ENCODE data around the gene IFNAR1. TPM values are rescaled to one million over a fixed set of nuclear protein-coding genes. Genes with fewer than 3 reads are reported as not detected.

IFNAR1 gene
- total and polyA plus RNA-seq, 9 of the 15 experiments (the other 6 are each of a cell fraction or from before 2014, with no cell fraction given) = 8.6 to 31.8 (median 14.8) TPM

DNA sequence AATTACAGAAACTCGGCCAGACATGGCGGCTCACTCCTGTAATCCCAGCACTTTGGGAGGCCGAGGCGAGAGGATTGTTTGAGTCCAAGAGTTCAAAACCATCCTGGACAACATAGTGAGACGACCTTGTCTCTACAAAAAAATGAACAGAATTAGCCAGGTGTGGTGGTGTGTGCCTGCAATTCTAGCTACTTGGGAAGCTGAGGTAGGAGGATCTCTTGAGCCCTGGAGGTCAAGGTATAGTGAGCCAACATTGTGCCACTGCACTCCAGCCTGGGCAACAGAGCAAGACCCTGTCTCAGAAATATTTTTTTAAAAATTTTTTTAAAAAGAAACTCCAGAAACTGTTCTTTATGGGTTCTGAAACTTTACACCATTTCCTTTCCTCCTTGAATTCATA lies 40.1 kb downstream of the IFNAR1 start:
- POLR2A ChIA-PET = interaction anchor here (1.7 kb wide), 1 partner anchor 10 kb away, joined by 5 read pairs; no protein-coding TSS in a partner anchor
- H3K4me2 ChIP-seq (ENCODE audit: insufficient read depth, low read length) = no peak overlapping the region
- in situ Hi-C loops (cut with MboI) = no loop called here

More for the DNA sequence above, 40.1 kb downstream of the IFNAR1 start:
- no peak for DNase-seq (ENCODE audit: extremely low read depth in 1 of 4, low spot score in 3 of 4)
- no peak for FAIRE-seq
- H4K20me1 ChIP-seq (replicated peaks; ENCODE audit: control insufficient read depth, insufficient read depth, low read length) = no peaks in the 10 kb centered on the region
- no peak overlapping the region for H3K9ac ChIP-seq (ENCODE audit: insufficient read depth in 1 of 2, low read depth in 2 of 2, low read length in 2 of 2)
- TF ChIP-seq, protein P1, sequence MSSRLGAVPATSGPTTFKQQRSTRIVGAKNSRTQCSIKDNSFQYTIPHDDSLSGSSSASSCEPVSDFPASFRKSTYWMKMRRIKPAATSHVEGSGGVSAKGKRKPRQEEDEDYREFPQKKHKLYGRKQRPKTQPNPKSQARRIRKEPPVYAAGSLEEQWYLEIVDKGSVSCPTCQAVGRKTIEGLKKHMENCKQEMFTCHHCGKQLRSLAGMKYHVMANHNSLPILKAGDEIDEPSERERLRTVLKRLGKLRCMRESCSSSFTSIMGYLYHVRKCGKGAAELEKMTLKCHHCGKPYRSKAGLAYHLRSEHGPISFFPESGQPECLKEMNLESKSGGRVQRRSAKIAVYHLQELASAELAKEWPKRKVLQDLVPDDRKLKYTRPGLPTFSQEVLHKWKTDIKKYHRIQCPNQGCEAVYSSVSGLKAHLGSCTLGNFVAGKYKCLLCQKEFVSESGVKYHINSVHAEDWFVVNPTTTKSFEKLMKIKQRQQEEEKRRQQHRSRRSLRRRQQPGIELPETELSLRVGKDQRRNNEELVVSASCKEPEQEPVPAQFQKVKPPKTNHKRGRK (tag; IDR thresholded peaks at IDR 0.05) = 0 out of 2 replicates have a peak, but pooled peaks have one; percentile 42
- TF ChIP-seq ZNF121 (CRISPR knock-in tag; conservative IDR thresholded peaks at IDR 0.05) (peak; percentile 90), RBM25 (IDR thresholded peaks at IDR 0.05; ENCODE audit: low read depth, low read length, severe bottlenecking) (peak; percentile 18), HNRNPK (IDR thresholded peaks at IDR 0.05; ENCODE audit: low read depth, low read length, poor library complexity, severe bottlenecking) (no peak)
- peaks cover 13 to 24% of the 10 kb centered on the region in 2 experiments; a peak in 3 of 5 replicates for H3K4me1 ChIP-seq (replicated peaks in 1 of 2; ENCODE audit: control insufficient read depth in 2 of 2, insufficient read depth in 2 of 2, low read length in 2 of 2)
- H3K9me3 ChIP-seq (replicated peaks; ENCODE audit: control insufficient read depth, insufficient read depth, low read depth, low read length) = peaks cover 17% of the 10 kb centered on the region
- no peak for ATAC-seq
- H3K27ac ChIP-seq (ENCODE audit: extremely low read depth, low read depth, low read length) = no peak overlapping the region
- no TSS peak for BruUV-seq (replicated peaks)
- WGBS (ENCODE audit: insufficient coverage, low coverage, missing lambda C conversion rate) = 33% methylated on average over 5 of the region's 5 CpGs
- CTCF ChIA-PET (ENCODE audit: low intra/inter-chr PET ratio) = no interaction called here
- H3K79me2 ChIP-seq (ENCODE audit: control insufficient read depth, insufficient read depth, low read length) = no peaks in the 10 kb centered on the region
- no peaks in the 10 kb centered on the region for H3K9me1 ChIP-seq (ENCODE audit: control insufficient read depth, insufficient read depth, low read length)
- intact Hi-C loops (cut with micrococcal nuclease) = loop anchor here (5.0 kb wide), 2 partner anchors 98 to 242 kb away; partner anchors contain the start of gene IL10RB
- H3K36me3 ChIP-seq (ENCODE audit: control insufficient read depth, insufficient read depth, low read length) = no peaks in the 10 kb centered on the region
- 0 out of 2 replicates have a peak overlapping the region, but pooled peaks have one; percentile 73 for H2AFZ ChIP-seq (ENCODE audit: low read depth, low read length)
- no peaks in the 10 kb centered on the region for H3K27me3 ChIP-seq (ENCODE audit: control insufficient read depth in 2 of 2, insufficient read depth in 2 of 2, low read length in 2 of 2)
- no peak overlapping the region for H3K4me3 ChIP-seq
